ENCODE measurements around the gene PUSL1.

The PUSL1 gene

GRCh38 chr1:1307923-1308755, at the start of gene PUSL1, which contains the start of gene ACAP3:
PUSL1 (plus strand) TSS chr1:1308597; CDS start chr1:1308644, 47 bp downstream.
ACAP3 (minus strand) TSS chr1:1307930; CDS start chr1:1307815, 115 bp downstream.
- peak; percentile 71 to 82 for DNase-seq

GRCh38 chr1:1259119-1259488, 49.3 kb upstream of the PUSL1 start:
- no peak for DNase-seq

GRCh38 chr1:1259540-1259939, 48.9 kb upstream of the PUSL1 start:
- no peak for DNase-seq

- DNase-seq = no peak
Observed at GRCh38 chr1:1259951-1260600, 48.3 kb upstream of the PUSL1 start.

- DNase-seq = no peak
Observed at GRCh38 chr1:1260843-1261560, 47.4 kb upstream of the PUSL1 start.

GRCh38 chr1:1262071-1262470, 46.3 kb upstream of the PUSL1 start:
- no peak for DNase-seq

- DNase-seq = no peak
Observed at GRCh38 chr1:1262758-1263157, 45.6 kb upstream of the PUSL1 start.

- DNase-seq = no peak
Observed at GRCh38 chr1:1264026-1264425, 44.4 kb upstream of the PUSL1 start.

- DNase-seq = peak; percentile 85 to 89
Observed at GRCh38 chr1:1264868-1265272, 43.5 kb upstream of the PUSL1 start.

- no peak for DNase-seq
Observed at GRCh38 chr1:1267488-1268283, 40.7 kb upstream of the PUSL1 start.

- no peak for DNase-seq
Observed at GRCh38 chr1:1268284-1268682, 40.1 kb upstream of the PUSL1 start.

GRCh38 chr1:1270813-1271212, 37.6 kb upstream of the PUSL1 start:
- DNase-seq = no peak

GRCh38 chr1:1272341-1273208, 35.8 kb upstream of the PUSL1 start:
- DNase-seq = no peak

- no peak for DNase-seq
Observed at GRCh38 chr1:1273209-1273511, 35.2 kb upstream of the PUSL1 start.

- peak; percentile 53 to 81 for DNase-seq
Observed at GRCh38 chr1:1273512-1274298, 34.7 kb upstream of the PUSL1 start, which contains the start of gene UBE2J2. UBE2J2 (minus strand) TSS chr1:1273854; CDS start chr1:1267992, 5,862 bp downstream.

- DNase-seq = no peak
Observed at GRCh38 chr1:1274299-1274930, 34.0 kb upstream of the PUSL1 start.

GRCh38 chr1:1274931-1275431, 33.4 kb upstream of the PUSL1 start:
- DNase-seq = no peak

- DNase-seq = no peak
Observed at GRCh38 chr1:1275836-1276235, 32.6 kb upstream of the PUSL1 start.

GRCh38 chr1:1278620-1279019, 29.8 kb upstream of the PUSL1 start:
- DNase-seq = no peak

- no peak for DNase-seq
Observed at GRCh38 chr1:1279028-1279427, 29.4 kb upstream of the PUSL1 start.
